Measurements from ENCODE around the gene EIF1AX. TPM values are rescaled to one million over a fixed set of nuclear protein-coding genes. Genes with fewer than 3 reads are reported as not detected.
A peak's percentile ranks its signal among the peaks of the same experiment; 100 is the strongest.

Gene EIF1AX
- total and polyA plus RNA-seq, 2 of the 13 experiments (the other 11 are each of a cell fraction or from before 2014, with no cell fraction given) = 35.1 to 82.7 TPM

DNA sequence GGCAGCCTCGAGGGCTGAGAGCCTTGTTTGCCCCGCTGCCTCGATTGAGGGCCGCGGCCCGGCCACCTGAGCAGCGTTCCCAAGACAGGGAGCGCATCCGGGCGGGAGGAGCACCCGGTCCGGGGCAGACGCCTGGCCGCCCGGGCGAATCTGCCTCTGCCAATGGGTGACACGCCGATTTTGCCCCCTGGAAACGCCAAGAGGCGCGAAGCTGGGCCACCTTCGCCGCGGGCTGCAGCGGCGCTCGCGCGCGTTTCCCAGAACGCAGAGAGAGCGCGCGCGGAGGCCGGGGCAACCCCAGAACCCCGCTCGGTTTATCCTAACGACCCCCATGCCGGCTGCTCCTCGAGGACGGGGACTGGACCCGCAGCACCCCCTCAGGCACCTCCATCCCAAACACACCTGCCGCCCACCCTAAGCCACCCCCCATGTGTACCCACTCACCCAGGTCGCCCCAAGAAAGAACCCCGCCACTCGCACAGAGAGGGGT lies 25.5 kb downstream of the EIF1AX start (continued):
- no peak for TF ChIP-seq CEBPB (IDR thresholded peaks at IDR 0.05; ENCODE audit: borderline replicate concordance, low read depth, low read length)
- TF ChIP-seq ZNF3 (CRISPR knock-in tag; IDR thresholded peaks at IDR 0.05) = no peak
- no peak for TF ChIP-seq RBFOX2 (IDR thresholded peaks at IDR 0.05; ENCODE audit: low read depth, low read length)
- TF ChIP-seq MXD4 (CRISPR knock-in tag; IDR thresholded peaks at IDR 0.05) = no peak
- TF ChIP-seq IKZF5 (CRISPR knock-in tag; IDR thresholded peaks at IDR 0.05) = no peak
- TF ChIP-seq GTF2F1 (IDR thresholded peaks at IDR 0.05; ENCODE audit: low read length) = no peak
- no peak for TF ChIP-seq ZNF558 (CRISPR knock-in tag; IDR thresholded peaks at IDR 0.05; ENCODE audit: borderline replicate concordance)
- TF ChIP-seq, protein P1, sequence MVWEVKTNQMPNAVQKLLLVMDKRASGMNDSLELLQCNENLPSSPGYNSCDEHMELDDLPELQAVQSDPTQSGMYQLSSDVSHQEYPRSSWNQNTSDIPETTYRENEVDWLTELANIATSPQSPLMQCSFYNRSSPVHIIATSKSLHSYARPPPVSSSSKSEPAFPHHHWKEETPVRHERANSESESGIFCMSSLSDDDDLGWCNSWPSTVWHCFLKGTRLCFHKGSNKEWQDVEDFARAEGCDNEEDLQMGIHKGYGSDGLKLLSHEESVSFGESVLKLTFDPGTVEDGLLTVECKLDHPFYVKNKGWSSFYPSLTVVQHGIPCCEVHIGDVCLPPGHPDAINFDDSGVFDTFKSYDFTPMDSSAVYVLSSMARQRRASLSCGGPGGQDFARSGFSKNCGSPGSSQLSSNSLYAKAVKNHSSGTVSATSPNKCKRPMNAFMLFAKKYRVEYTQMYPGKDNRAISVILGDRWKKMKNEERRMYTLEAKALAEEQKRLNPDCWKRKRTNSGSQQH (CRISPR knock-in tag; IDR thresholded peaks at IDR 0.05; ENCODE audit: low read depth) = no peak
- no peak for TF ChIP-seq CERS6 (CRISPR knock-in tag; IDR thresholded peaks at IDR 0.05)
- TF ChIP-seq SP140L (CRISPR knock-in tag; IDR thresholded peaks at IDR 0.05; ENCODE audit: borderline replicate concordance) = no peak
- no peak for TF ChIP-seq ZNF468 (CRISPR knock-in tag; IDR thresholded peaks at IDR 0.05)
- TF ChIP-seq ARNT2 (CRISPR knock-in tag; IDR thresholded peaks at IDR 0.05; ENCODE audit: low read depth) = 0 out of 2 replicates have a peak, but pooled peaks have one; percentile 32
- TF ChIP-seq CAMTA2 (CRISPR knock-in tag; IDR thresholded peaks at IDR 0.05; ENCODE audit: borderline replicate concordance) = no peak
- TF ChIP-seq, protein P2, sequence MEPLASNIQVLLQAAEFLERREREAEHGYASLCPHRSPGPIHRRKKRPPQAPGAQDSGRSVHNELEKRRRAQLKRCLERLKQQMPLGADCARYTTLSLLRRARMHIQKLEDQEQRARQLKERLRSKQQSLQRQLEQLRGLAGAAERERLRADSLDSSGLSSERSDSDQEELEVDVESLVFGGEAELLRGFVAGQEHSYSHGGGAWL (CRISPR knock-in tag; IDR thresholded peaks at IDR 0.05) = 0 out of 2 replicates have a peak, but pooled peaks have one; percentile 30
- no peak for TF ChIP-seq SMYD3 (CRISPR knock-in tag; IDR thresholded peaks at IDR 0.05)
- TF ChIP-seq SOX13 (IDR thresholded peaks at IDR 0.05) = no peak
- no peak for TF ChIP-seq SOX13 (CRISPR knock-in tag; conservative IDR thresholded peaks at IDR 0.05 in 1 of 2, IDR thresholded peaks at IDR 0.05 in 1 of 2)
- TF ChIP-seq, protein P3, sequence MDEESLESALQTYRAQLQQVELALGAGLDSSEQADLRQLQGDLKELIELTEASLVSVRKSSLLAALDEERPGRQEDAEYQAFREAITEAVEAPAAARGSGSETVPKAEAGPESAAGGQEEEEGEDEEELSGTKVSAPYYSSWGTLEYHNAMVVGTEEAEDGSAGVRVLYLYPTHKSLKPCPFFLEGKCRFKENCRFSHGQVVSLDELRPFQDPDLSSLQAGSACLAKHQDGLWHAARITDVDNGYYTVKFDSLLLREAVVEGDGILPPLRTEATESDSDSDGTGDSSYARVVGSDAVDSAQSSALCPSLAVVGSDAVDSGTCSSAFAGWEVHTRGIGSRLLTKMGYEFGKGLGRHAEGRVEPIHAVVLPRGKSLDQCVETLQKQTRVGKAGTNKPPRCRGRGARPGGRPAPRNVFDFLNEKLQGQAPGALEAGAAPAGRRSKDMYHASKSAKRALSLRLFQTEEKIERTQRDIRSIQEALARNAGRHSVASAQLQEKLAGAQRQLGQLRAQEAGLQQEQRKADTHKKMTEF (CRISPR knock-in tag; IDR thresholded peaks at IDR 0.05) = 0 out of 2 replicates have a peak, but pooled peaks have one; percentile 22
- no peak for TF ChIP-seq SKIL (CRISPR knock-in tag; IDR thresholded peaks at IDR 0.05; ENCODE audit: borderline replicate concordance)
- TF ChIP-seq ZFY (CRISPR knock-in tag; IDR thresholded peaks at IDR 0.05) = peak; percentile 67
- TF ChIP-seq ZNF607 (CRISPR knock-in tag; IDR thresholded peaks at IDR 0.05; ENCODE audit: borderline replicate concordance) = 0 out of 2 replicates have a peak, but pooled peaks have one; percentile 24
- no peak for TF ChIP-seq HDAC1 (CRISPR knock-in tag; IDR thresholded peaks at IDR 0.05)
- no peak for TF ChIP-seq ZNF234 (CRISPR knock-in tag; conservative IDR thresholded peaks at IDR 0.05)
- TF ChIP-seq SP4 (CRISPR knock-in tag; IDR thresholded peaks at IDR 0.05) = no peak
- TF ChIP-seq IKZF1 (IDR thresholded peaks at IDR 0.05) = no peak
